Skeletal muscle cell (primary cell): ENCODE results near the gene ULK2.

Source experiments
- DNase-seq: peaks from one replicate; pipeline ENCODE4 v3.0.0-alpha.2; 2010; ENCODE audit warnings: low read depth
- H3K4me3 ChIP-seq: 2 replicates; pipeline ENCODE4 v1.5.1; 2011; ENCODE audit warnings: low read depth, mild to moderate bottlenecking, control low read depth, low read length, moderate library complexity

The ULK2 gene

GRCh38 chr17:19752216-19753050 is 115.3 kb downstream of the ULK2 start:
- H3K4me3 ChIP-seq: no peak overlapping the region
- DNase-seq: no peak

GRCh38 chr17:19750835-19751234 is 116.9 kb downstream of the ULK2 start:
- no peak for DNase-seq
- no peak overlapping the region for H3K4me3 ChIP-seq

GRCh38 chr17:19750020-19750572 is 117.6 kb downstream of the ULK2 start:
- no peak overlapping the region for H3K4me3 ChIP-seq
- DNase-seq: no peak

DNA sequence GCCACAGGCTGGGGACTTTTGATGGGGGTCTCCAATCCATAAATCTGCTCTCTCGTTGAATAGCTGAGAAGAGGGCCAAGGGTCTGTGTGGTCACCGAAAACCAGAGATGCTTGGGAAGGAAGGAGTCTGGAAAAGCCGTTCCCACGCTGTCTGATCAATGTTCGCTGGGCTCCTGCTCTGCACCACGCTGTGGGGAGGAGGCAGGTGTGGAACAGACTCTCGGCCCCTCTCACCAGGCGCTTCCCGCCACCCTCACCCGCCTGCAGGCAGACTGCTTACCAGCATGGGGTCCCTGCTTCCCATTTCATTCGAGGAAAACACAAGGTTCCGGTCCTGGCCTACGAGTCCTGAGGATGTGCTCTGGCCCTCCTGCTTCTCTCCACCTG is 118.9 kb downstream of the ULK2 start:
- no peak overlapping the region for H3K4me3 ChIP-seq

GRCh38 chr17:19747829-19748806 is 119.6 kb downstream of the ULK2 start, which contains the start of gene ALDH3A1:
Gene ALDH3A1, minus strand, starts transcription at chr17:19748298. Its CDS starts 3,169 bp downstream, at chr17:19745129.
- no peak within 1 kb of the TSS for H3K4me3 ChIP-seq
- DNase-seq: no peak

More for the DNA sequence above, 118.9 kb downstream of the ULK2 start:
- no peak for DNase-seq

DNA sequence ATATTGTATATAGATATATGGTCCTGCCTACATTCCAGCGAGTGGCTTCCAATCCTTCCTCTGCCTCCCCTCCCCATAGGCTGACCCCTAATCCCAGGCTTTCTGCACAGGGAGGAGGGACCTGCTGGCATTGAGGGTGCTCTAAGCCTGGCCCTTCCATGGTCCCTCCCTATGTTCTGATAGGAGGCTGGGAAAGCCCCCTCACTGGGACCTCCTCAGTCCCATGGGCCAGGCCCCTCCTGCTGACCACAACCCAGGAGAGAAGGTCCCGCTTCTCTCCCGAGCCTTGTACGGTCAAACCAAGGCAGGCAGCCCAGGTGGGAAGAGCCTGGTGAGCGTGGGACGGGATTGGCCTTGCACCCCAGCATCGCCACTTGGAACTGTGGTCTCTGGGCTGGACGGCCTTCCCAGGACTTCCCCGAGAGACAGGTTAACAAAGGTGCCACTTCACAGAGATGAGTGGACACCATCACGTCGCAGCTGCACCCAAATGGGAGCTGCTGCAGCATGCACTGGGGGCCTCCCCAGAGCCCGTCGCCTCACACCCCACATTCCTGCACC is 120.5 kb downstream of the ULK2 start:
- H3K4me3 ChIP-seq: no peak overlapping the region

GRCh38 chr17:19746517-19746916 is 121.2 kb downstream of the ULK2 start:
- DNase-seq: no peak
- H3K4me3 ChIP-seq: no peak overlapping the region

More for the DNA sequence above, 120.5 kb downstream of the ULK2 start:
- DNase-seq: no peak

GRCh38 chr17:19744922-19745757 is 122.6 kb downstream of the ULK2 start:
- peak overlapping the region; percentile 38 for H3K4me3 ChIP-seq
- DNase-seq: no peak

DNA sequence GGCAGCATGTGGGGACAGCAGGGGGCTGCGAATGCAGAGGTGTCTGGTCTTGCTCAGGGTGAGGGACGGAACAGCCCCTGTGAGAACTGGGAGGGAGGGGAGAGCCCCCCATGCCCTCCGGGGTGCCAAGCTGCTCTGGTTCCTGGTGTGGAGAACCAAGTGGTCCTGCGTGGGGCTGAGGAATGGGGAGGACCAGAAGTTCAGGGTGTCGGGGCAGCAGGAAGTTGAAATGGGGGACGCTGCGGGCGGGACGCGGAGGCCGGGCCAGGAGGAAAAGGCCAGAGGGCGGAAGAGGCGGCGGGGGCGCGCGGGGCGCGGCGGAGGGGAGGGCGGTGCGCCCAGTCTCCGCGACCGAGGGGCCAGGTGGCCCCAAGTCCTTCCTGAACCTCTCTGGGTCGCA is 123.2 kb downstream of the ULK2 start:
- DNase-seq: no peak
- H3K4me3 ChIP-seq: peak overlapping the region; percentile 38

GRCh38 chr17:19743101-19744100 is 124.3 kb downstream of the ULK2 start:
- H3K4me3 ChIP-seq: no peak overlapping the region
- DNase-seq: no peak

GRCh38 chr17:19742495-19742894 is 125.2 kb downstream of the ULK2 start:
- H3K4me3 ChIP-seq: no peak overlapping the region
- DNase-seq: no peak

DNA sequence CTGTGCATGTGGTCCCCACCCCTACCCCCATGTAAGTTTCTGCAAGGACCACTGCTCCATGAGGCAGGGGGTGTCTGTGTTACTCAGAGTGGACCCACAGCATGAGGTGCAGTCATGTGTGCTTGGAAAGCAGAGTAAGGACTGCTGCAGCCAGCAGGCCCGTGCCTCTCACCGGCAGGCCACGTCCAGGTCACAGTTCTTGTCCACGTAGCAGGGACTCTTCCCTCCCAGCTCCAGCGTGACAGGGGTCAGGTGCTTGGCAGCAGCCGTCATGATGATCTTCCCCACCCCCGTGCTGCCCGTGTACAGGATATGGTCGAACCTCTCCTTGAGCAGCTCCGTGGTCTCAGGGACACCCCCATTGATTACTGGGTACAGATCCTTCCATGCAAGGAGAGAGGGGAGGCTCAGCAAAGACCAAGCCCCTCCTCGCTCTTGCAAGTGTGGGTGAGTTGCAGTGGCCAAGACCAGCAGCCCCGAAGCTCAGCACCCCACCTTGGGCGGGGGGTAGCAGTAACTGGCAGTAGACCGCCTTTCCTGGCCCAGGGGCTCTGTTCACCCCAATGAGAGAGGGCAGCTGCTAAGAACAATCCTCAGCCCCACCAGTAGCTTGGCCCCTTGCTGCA is 125.8 kb downstream of the ULK2 start:
- H3K4me3 ChIP-seq: no peak overlapping the region
- DNase-seq: no peak

GRCh38 chr17:19740933-19741332 is 126.8 kb downstream of the ULK2 start:
- DNase-seq: no peak
- H3K4me3 ChIP-seq: no peak overlapping the region

GRCh38 chr17:19739241-19740201 is 128.2 kb downstream of the ULK2 start:
- no peak overlapping the region for H3K4me3 ChIP-seq
- DNase-seq: no peak

DNA sequence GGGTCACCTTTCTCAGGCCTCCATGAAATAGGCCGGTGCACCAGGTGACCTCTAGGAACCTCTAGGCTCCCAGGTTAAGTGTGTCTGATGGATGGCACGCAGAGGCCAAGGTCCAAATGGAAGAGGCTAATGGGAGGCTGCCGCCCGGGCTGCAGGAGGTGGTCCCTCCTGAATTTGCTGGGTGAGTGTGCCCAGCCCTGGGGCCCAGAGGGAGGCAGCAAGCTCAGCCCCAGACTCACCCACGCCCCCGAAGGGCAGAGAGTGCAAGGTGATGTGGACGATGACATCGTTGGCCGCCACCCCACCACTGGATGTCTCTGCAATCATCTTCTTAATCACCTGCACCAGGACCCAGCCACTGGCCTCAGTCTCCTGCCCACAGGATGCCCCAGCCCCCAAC is 129.0 kb downstream of the ULK2 start:
- no peak overlapping the region for H3K4me3 ChIP-seq
- DNase-seq: no peak

GRCh38 chr17:19738073-19738449 is 129.7 kb downstream of the ULK2 start:
- DNase-seq: no peak
- H3K4me3 ChIP-seq: no peak overlapping the region
